Mesodermal cell (in vitro differentiated cells): Measurements from ENCODE around the gene UGGT2.

Experiments
- H3K27ac ChIP-seq: 2 replicates; pipeline ENCODE4 v1.7.0; 2013; ENCODE audit warnings: mild to moderate bottlenecking, low read depth, low read length, moderate library complexity; ENCODE audit not compliant: severe bottlenecking
- H3K36me3 ChIP-seq: 2 replicates; pipeline ENCODE4 v1.7.1; 2013; ENCODE audit warnings: mild to moderate bottlenecking, low read length, moderate library complexity; ENCODE audit not compliant: control insufficient read depth, insufficient read depth
- H3K4me1 ChIP-seq: one replicate; pipeline ENCODE4 v1.7.1; 2013; ENCODE audit warnings: mild to moderate bottlenecking, low read length; ENCODE audit not compliant: insufficient read depth, control insufficient read depth, poor library complexity, severe bottlenecking
- H3K4me3 ChIP-seq: 2 replicates; pipeline ENCODE4 v1.7.0; 2013; ENCODE audit warnings: low read length, control low read depth, mild to moderate bottlenecking; ENCODE audit not compliant: insufficient read depth, poor library complexity, severe bottlenecking; ENCODE audit errors: extremely low read depth
- H3K9me3 ChIP-seq: 2 replicates; pipeline ENCODE4 v1.7.1; 2013; ENCODE audit warnings: mild to moderate bottlenecking, low read length, moderate library complexity; ENCODE audit not compliant: control insufficient read depth
- WGBS, 2 experiments: methylation state at CpG; one replicate each; pipeline ENCODE4 v1.1.5; 2013; ENCODE audit warnings: missing lambda C conversion rate in 2 of 2; ENCODE audit not compliant: insufficient coverage in 2 of 2; 5-methylcytosine and 5-hydroxymethylcytosine counted together

The UGGT2 gene

DNA sequence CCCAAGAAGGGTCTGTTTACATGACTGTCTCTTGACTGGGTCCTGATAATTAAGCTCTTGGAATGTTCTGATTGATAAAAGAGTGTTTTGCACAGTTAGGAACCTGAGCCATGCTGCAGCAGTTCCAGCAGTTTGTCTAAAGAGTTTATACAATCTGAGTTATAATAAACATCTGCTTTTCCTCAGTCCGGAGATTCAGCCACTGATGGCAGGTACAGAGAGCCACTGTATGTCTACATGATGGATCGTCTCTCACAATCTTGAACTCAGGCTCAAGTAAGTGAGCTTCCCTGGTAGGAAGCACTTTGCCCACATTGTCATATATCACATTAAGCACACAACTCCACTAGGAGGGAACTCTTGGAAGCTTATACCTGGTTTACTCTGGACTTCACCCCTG, 84.3 kb downstream of the UGGT2 start:
- H3K27ac ChIP-seq = peak overlapping the region; percentile 48
- 93 to 100% methylated on average over 2 of the region's 2 CpGs for WGBS, 2 experiments
- no peaks in the 10 kb centered on the region for H3K9me3 ChIP-seq
- H3K36me3 ChIP-seq = peaks cover 10% of the 10 kb centered on the region
- no peaks in the 10 kb centered on the region for H3K4me1 ChIP-seq
- H3K4me3 ChIP-seq = no peak overlapping the region

DNA sequence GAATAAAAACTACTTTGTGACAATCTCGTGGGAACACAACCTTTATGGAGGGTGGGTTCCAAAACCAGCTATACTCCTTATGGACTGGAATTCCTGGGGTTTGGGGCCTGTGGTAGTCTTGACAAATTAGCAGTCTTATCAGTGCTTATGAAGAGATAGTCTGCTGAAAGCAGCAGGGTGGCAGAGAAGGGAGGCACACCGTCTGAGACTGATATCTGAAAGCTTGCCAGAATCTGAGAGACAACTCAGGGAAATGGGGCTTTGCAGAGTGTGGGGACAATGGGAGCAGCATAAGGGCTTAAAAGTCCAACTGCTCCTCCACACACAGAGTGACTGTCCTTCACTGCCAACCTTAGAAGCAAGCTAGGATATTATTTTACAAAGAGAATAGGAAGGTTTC, 95.9 kb downstream of the UGGT2 start:
- Histone ChIP-seq H3K36me3 (no peaks in the 10 kb centered on the region), H3K9me3 (peaks cover 13% of the 10 kb centered on the region), H3K27ac (no peak overlapping the region), H3K4me3 (no peak overlapping the region), H3K4me1 (no peaks in the 10 kb centered on the region)
- WGBS, 2 experiments = 50 to 63% methylated on average over 1 to 2 of the region's 2 CpGs

DNA sequence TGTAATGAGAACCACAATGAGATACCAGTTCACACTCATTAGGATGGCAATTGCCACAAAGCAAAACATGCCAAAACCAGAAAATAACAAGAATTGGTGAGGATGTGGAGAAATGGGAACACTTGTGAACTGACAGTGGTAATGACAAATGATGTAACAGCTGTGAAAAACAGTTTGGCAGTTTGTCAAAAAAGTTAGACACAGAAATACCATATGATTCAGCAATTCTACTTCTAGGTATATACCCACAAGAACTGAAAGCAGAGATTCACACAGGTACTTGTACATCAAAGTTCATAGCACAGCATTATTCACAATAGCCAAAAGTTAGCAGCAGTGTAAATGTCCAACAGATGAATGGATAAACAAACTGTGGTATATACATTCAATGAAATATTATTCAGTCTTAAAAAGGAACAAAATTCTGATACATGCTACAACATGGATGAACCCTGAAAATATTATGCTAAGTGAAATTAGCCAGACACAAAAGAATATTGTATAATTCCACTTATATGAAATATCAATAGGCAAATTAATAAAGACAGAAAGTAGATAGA, 96.5 kb downstream of the UGGT2 start:
- H3K4me3 ChIP-seq = no peak overlapping the region
- no peaks in the 10 kb centered on the region for H3K4me1 ChIP-seq
- peaks cover 13% of the 10 kb centered on the region for H3K9me3 ChIP-seq
- no peaks in the 10 kb centered on the region for H3K36me3 ChIP-seq
- no peak overlapping the region for H3K27ac ChIP-seq

DNA sequence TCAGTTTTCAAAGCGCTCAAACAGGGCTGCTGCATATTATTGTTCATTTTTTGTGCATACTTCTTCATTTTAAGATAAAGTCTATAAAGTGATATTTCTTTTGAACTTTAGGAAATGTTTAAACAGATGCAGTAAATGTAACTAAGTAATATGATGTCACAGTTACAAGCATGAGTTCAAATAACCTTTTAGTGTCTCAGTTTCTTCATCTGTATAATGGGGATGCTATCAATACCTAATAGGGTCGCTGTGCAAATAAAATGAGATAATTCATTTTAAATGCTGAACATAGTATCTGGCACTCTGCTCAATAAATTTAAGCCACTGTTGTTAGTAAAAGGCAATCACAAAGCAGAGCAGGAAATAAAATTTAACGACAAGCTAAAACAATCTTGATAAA, 97.5 kb downstream of the UGGT2 start:
- no CpG with 5 or more reads among the region's 3 CpGs for WGBS, 2 experiments
- Histone ChIP-seq H3K27ac (no peak overlapping the region), H3K4me1 (no peaks in the 10 kb centered on the region), H3K9me3 (peaks cover 13% of the 10 kb centered on the region), H3K4me3 (no peak overlapping the region), H3K36me3 (no peaks in the 10 kb centered on the region)

DNA sequence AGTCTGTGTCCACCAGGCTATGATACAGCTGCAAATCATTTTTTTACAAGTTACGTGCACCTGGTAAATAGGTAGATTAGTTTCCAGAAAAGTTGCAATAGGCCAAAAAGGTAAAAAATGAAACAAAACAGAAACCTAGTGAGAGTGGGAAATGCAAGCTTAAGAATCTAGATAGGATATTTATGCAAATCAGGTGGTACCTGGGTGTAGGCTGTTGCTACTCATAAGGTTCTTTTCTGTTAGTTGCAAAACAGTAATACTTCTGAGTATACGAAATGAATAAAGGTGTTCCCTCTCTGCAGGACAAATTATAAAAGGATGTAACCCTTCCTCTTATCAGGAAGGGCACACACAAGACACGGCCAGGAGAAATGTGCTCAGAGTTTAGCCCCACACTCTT, 97.9 kb downstream of the UGGT2 start:
- no peak overlapping the region for H3K4me3 ChIP-seq
- 92 to 100% methylated on average over 1 to 2 of the region's 3 CpGs for WGBS, 2 experiments
- H3K36me3 ChIP-seq = no peaks in the 10 kb centered on the region
- H3K4me1 ChIP-seq = no peaks in the 10 kb centered on the region
- peaks cover 13% of the 10 kb centered on the region for H3K9me3 ChIP-seq
- H3K27ac ChIP-seq = no peak overlapping the region

DNA sequence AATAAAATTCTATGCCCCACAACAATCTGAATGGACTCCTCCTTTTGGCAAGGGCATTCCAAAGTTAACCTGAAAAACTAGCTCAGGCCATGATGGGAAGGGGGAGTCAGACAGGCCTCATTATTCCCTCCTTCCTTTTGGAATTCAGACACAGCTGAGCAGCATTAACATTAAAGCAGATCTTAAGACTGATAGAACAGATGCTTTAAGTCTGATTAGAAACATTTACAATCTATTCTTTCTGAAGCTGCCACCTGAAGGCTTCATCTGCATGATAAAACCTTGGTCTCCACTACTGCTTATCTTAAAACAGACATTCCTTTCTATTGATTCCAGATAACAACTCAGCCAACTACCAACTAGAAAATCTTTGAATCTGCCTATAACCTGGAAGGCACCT, 98.9 kb downstream of the UGGT2 start:
- Histone ChIP-seq H3K4me1 (no peaks in the 10 kb centered on the region), H3K9me3 (peaks cover 9% of the 10 kb centered on the region), H3K36me3 (no peaks in the 10 kb centered on the region), H3K27ac (no peak overlapping the region), H3K4me3 (no peak overlapping the region)

DNA sequence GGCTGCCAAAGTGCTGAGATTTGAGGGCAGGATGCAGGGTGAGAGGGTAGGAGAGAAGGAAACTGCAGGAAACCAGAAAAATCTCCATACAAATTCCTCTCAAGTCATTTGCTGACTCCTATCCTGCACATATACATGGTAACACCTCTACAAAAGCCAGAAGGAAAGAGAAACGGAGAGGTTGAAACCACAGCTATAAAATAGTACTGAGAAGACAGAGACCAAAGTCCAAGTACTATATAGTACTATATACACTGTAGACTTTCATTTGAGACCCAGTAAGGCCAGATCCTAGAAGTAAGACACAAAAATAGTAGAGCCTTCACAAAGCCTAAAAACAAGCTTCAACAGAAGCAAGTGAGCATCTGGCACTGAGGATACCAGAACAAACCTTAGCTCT, 103.1 kb downstream of the UGGT2 start:
- Histone ChIP-seq H3K9me3 (no peaks in the 10 kb centered on the region), H3K36me3 (peaks cover 5% of the 10 kb centered on the region)
- no CpG with 5 or more reads among the region's 1 CpG for WGBS, 2 experiments

DNA sequence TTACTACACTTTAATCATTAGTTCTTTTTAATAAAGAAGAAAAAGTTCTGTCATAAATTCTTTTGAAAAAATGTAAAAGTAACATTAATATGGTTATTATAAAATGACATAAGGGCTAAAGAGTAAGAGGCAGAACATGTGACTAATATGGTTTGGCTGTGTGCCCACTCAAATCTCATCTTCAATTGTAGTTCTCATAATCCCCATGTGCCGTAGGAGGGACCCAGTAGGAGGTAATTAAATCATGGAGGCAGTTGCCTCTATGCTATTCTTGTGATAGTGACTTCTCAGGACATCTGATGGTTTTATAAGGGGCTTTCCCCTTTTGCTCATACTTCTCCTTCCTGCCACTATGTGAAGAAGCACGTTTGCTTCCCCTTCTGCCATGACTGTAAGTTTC, 104.5 kb downstream of the UGGT2 start:
- no peak overlapping the region for H3K27ac ChIP-seq
- no peak overlapping the region for H3K4me3 ChIP-seq
- WGBS, 2 experiments = 100% methylated on average over 1 of the region's 2 CpGs; no CpG with 5 or more reads in 1 of the 2 experiments
- H3K36me3 ChIP-seq = peaks cover 5% of the 10 kb centered on the region
- H3K9me3 ChIP-seq = no peaks in the 10 kb centered on the region
- no peaks in the 10 kb centered on the region for H3K4me1 ChIP-seq

More for the DNA sequence above, 103.1 kb downstream of the UGGT2 start:
- Histone ChIP-seq H3K27ac (no peak overlapping the region), H3K4me1 (no peaks in the 10 kb centered on the region), H3K4me3 (no peak overlapping the region)

DNA sequence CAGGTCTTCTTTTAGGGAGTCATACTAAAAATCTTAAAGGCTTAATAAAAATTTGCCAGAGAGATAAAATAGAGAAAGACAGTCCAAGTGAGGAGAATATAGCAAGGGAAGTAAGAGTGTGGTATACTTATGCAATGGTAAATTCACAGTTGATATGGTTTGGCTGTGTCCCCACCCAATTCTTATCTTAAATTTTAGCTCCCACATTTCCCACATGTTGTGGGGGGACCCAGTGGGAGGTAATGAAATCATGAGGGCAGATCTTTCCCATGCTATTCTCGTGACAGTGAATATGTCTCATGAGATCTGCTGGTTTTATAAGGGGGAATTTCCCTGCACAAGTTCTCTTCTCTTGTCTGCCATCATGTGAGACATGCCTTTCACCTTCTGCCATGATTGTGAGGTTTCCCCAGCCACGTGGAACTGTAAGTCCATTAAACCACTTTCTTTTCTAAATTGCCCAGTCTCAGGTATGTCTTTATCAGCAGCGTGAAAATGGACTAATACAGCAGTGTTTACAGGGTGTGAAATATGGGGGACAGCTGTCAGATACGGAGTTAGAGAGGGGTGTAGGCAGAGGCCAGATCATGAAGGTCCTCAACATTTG, 115.4 kb downstream of the UGGT2 start:
- 82% methylated on average over 3 of the region's 4 CpGs; no CpG with 5 or more reads in 1 of the 2 experiments for WGBS, 2 experiments
- peaks cover 60% of the 10 kb centered on the region for H3K36me3 ChIP-seq
- no peaks in the 10 kb centered on the region for H3K4me1 ChIP-seq
- no peak overlapping the region for H3K4me3 ChIP-seq
- H3K27ac ChIP-seq = no peak overlapping the region
- peaks cover 19% of the 10 kb centered on the region for H3K9me3 ChIP-seq

DNA sequence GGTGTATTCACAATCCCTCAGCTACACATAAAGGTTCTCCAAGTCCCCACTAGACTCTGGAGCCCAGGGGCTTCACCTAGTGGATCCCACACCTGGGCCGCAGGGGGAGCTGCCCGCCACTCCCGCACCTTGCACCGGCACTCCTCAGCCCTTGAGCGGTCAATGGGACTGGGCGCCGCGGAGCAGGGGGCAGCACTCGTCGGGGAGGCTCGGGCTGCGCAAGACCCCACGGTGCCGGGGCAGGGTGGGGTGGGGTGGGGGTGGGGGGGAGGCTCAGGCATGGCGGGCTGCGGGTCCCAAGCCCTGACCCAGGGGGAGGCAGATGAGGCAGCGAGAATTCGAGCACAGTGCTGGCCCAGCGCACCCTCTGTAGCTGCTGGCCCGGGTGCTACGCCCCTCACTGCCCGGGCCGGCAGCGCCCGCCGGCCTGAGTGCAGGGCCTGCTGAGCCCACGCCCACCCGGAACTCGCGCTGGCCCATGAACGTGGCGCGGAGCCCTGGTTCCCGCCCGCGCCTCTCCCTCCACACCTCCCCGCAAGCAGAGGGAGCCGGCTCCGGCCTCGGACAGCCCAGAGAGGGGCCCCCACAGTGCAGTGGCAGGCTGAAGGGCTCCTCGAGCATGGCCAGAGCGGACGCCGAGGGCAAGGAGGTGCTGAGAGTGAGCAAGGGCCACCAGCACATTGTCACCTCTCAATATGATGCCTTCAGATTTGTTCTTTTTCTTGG, 121.7 kb downstream of the UGGT2 start:
- H3K36me3 ChIP-seq = peaks cover 59% of the 10 kb centered on the region
- no peak overlapping the region for H3K4me3 ChIP-seq
- H3K9me3 ChIP-seq = peaks cover 34% of the 10 kb centered on the region
- 90 to 98% methylated on average over 25 to 26 of the region's 44 CpGs for WGBS, 2 experiments
- no peaks in the 10 kb centered on the region for H3K4me1 ChIP-seq
- no peak overlapping the region for H3K27ac ChIP-seq

DNA sequence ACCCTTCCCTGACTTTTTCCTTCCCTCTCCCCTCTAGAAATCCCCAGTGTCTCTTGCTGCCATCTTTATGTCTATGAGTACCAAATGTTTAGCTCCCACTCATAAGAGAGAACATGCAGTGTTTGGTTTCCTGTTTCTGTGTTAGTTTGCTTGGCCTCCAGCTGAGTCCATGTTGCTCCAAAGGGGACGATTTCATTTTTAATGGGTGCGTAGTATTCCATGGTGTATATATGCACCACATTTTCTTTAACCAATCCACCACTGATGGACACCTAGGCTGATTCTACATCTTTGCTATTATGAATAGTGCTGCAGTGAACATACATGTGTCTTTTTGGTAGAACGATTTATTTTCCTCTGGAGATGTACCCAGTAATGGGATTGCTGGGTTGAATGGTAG, 123.8 kb downstream of the UGGT2 start:
- Histone ChIP-seq H3K36me3 (peaks cover 39% of the 10 kb centered on the region), H3K4me1 (no peaks in the 10 kb centered on the region), H3K4me3 (no peak overlapping the region), H3K27ac (no peak overlapping the region), H3K9me3 (peaks cover 20% of the 10 kb centered on the region)
- WGBS, 2 experiments = 100% methylated on average over 1 of the region's 3 CpGs; no CpG with 5 or more reads in 1 of the 2 experiments
